Endothelial cell of umbilical vein (primary cell): Measurements from ENCODE around the gene MYCL. TPM values are rescaled to one million over a fixed set of nuclear protein-coding genes. Genes with fewer than 3 reads are reported as not detected.

Source experiments
- BruUV-seq: library from RNA; stranded (reverse); fragments of 400-500 nt; replicated peaks from 2 replicates; lab custom pipeline; 2021; lab: Mats Ljungman, UMichigan
- CTCF ChIA-PET: fragments of 300-600, 350-600 bp; sonication (Branson Sonifier 250); formaldehyde crosslinking; loops from one replicate; lab custom pipeline; 2021; ENCODE audit warnings: antibody characterized with exemption, inconsistent platforms; lab: Charles Lee
- POLR2A ChIA-PET: fragments of 300-600, 350-600 bp; sonication (Branson Sonifier 250); formaldehyde crosslinking; loops from one replicate; lab custom pipeline; 2021; ENCODE audit warnings: antibody characterized with exemption, inconsistent platforms; lab: Charles Lee
- DNase-seq: peaks from one replicate; pipeline ENCODE4 v3.0.0-alpha.2; 2011; ENCODE audit warnings: low read depth, low spot score
- FAIRE-seq: peaks from 2 replicates; lab custom pipeline; 2011; peaks lifted over from hg19 to GRCh38; lab: Jason Lieb, UNC
- H2AFZ ChIP-seq: 2 replicates; pipeline ENCODE4 v1.6.0; 2012; ENCODE audit warnings: low read depth, low read length, control low read depth, inconsistent platforms
- H3K27ac ChIP-seq: 2 replicates; pipeline ENCODE4 v1.5.1; 2011; ENCODE audit warnings: low read depth, mild to moderate bottlenecking, control low read depth, low read length, moderate library complexity; ENCODE audit not compliant: insufficient read depth
- H3K27me3 ChIP-seq, 2 experiments: 2 replicates each; pipeline versions ENCODE4 v1.6.0 to v1.6.1; 2011; ENCODE audit warnings: low read length in 2 of 2, mixed read lengths in 1 of 2; ENCODE audit not compliant: control insufficient read depth in 2 of 2, insufficient read depth in 2 of 2
- H3K36me3 ChIP-seq, 2 experiments: 2 replicates in 1 of 2; 3 replicates in 1 of 2; pipeline ENCODE4 v1.5.1; 2011; ENCODE audit warnings: low read length in 2 of 2, mild to moderate bottlenecking in 1 of 2, moderate library complexity in 1 of 2; ENCODE audit not compliant: control insufficient read depth in 2 of 2, insufficient read depth in 2 of 2; ENCODE audit errors: extremely low read depth in 1 of 2
- H3K4me1 ChIP-seq: 3 replicates; pipeline ENCODE4 v1.5.1; 2011; ENCODE audit warnings: mild to moderate bottlenecking, low read length; ENCODE audit not compliant: control insufficient read depth, insufficient read depth; ENCODE audit errors: extremely low read depth
- H3K4me2 ChIP-seq: 2 replicates; pipeline ENCODE4 v1.6.1; 2011; ENCODE audit warnings: low read length, control low read depth, mixed read lengths; ENCODE audit not compliant: insufficient read depth
- H3K4me3 ChIP-seq, 3 experiments: fragments of 200-600 bp in 1 of 3; sonication (generic), shearing (Covaris generic) in 1 of 3; replicated peaks in 1 of 3; 2 replicates each; pipeline ENCODE4 v1.5.1; 2011 to 2016; ENCODE audit warnings: control low read depth in 3 of 3, low read length in 3 of 3, mild to moderate bottlenecking in 2 of 3, inconsistent platforms in 1 of 3, low read depth in 1 of 3, moderate library complexity in 1 of 3; ENCODE audit not compliant: insufficient read depth in 1 of 3
- H3K79me2 ChIP-seq: 2 replicates; pipeline ENCODE4 v1.6.0; 2012; ENCODE audit warnings: low read length, inconsistent platforms; ENCODE audit not compliant: control insufficient read depth, insufficient read depth
- H3K9ac ChIP-seq: replicated peaks from 2 replicates; pipeline ENCODE3; 2011; ENCODE audit warnings: low read length, control low read depth; ENCODE audit not compliant: insufficient read depth; ENCODE audit errors: extremely low read depth
- H3K9me1 ChIP-seq: replicated peaks from 3 replicates; pipeline ENCODE4 v1.6.0; 2011; ENCODE audit warnings: mild to moderate bottlenecking, low read length; ENCODE audit not compliant: control insufficient read depth, insufficient read depth; ENCODE audit errors: extremely low read depth
- H3K9me3 ChIP-seq: replicated peaks from 2 replicates; pipeline ENCODE4 v1.5.1; 2012; ENCODE audit warnings: low read length, inconsistent platforms; ENCODE audit not compliant: control insufficient read depth, insufficient read depth
- H4K20me1 ChIP-seq: replicated peaks from 2 replicates; pipeline ENCODE3; 2011; ENCODE audit warnings: mild to moderate bottlenecking, low read length; ENCODE audit not compliant: control insufficient read depth, insufficient read depth; ENCODE audit errors: extremely low read depth
- EZH2 ChIP-seq: IDR thresholded peaks from 2 replicates; pipeline ENCODE4 v1.6.1; 2012; ENCODE audit warnings: borderline replicate concordance, low read depth, mild to moderate bottlenecking, moderate library complexity, low read length, inconsistent platforms; ENCODE audit not compliant: severe bottlenecking
- FOS ChIP-seq: IDR thresholded peaks from 2 replicates; pipeline ENCODE4 v1.6.1; 2011; ENCODE audit warnings: mild to moderate bottlenecking, low read length, moderate library complexity, borderline replicate concordance; ENCODE audit not compliant: insufficient read depth
- GATA2 ChIP-seq: IDR thresholded peaks from 2 replicates; pipeline ENCODE4 v1.7.0; 2011; ENCODE audit warnings: low read depth, mild to moderate bottlenecking, moderate library complexity, mixed read lengths, low read length; ENCODE audit not compliant: insufficient read length, insufficient read depth
- JUN ChIP-seq: IDR thresholded peaks from 2 replicates; pipeline ENCODE4 v1.6.1; 2011; ENCODE audit warnings: borderline replicate concordance, low read depth; ENCODE audit not compliant: insufficient read length, insufficient read depth
- MYC ChIP-seq: IDR thresholded peaks from one replicate; pipeline ENCODE4 v1.6.1; 2011; ENCODE audit warnings: mild to moderate bottlenecking, low read depth, low read length
- POLR2A ChIP-seq: IDR thresholded peaks from 2 replicates; pipeline ENCODE4 v1.6.1; 2012; ENCODE audit warnings: low read depth, mild to moderate bottlenecking, control low read depth, low read length
- POLR2AphosphoS5 ChIP-seq: IDR thresholded peaks from 2 replicates; pipeline ENCODE4 v1.6.1; 2012; ENCODE audit warnings: low read depth, mild to moderate bottlenecking, control low read depth, low read length, moderate library complexity; ENCODE audit not compliant: insufficient read depth
- dilution Hi-C: fragments of 300-500 bp; cut with MboI; formaldehyde crosslinking; loops from one replicate; pipeline ENCODE4 v1.15.0; 2019; ENCODE audit warnings: low sequenced_read_pairs; ENCODE audit not compliant: extremely low pct_ligation_motif_present
- intact Hi-C: fragments of 100-400 bp; cut with micrococcal nuclease; formaldehyde crosslinking; loops from one replicate; pipeline ENCODE4 v1.10.0; 2022
- polyA plus RNA-seq, 4 experiments: library from polyadenylated mRNA; depleted of rRNA in 3 of 4; stranded (reverse) in 3 of 4; unstranded in 1 of 4; fragments of >200 nt; gene quantifications; 2 replicates each; pipeline versions ENCODE4 v1.2.1 to v1.2.3, GENCODE V29; 2011 to 2012; ENCODE audit warnings: missing spikeins in 1 of 4
- total RNA-seq: library from RNA; stranded (reverse); gene quantifications from 2 replicates; pipeline ENCODE4 v1.2.3, GENCODE V29; 2021
- TF ChIP-seq, protein P1 (sequence below): IDR thresholded peaks from 2 replicates; pipeline ENCODE4 v1.6.1; 2011; ENCODE audit not compliant: insufficient read depth, insufficient read length

The MYCL gene
- total and polyA plus RNA-seq, 2 donors (not counting 3 experiments of a cell fraction or from before 2014, with no cell fraction given), result 1.3 to 2.1 TPM

DNA sequence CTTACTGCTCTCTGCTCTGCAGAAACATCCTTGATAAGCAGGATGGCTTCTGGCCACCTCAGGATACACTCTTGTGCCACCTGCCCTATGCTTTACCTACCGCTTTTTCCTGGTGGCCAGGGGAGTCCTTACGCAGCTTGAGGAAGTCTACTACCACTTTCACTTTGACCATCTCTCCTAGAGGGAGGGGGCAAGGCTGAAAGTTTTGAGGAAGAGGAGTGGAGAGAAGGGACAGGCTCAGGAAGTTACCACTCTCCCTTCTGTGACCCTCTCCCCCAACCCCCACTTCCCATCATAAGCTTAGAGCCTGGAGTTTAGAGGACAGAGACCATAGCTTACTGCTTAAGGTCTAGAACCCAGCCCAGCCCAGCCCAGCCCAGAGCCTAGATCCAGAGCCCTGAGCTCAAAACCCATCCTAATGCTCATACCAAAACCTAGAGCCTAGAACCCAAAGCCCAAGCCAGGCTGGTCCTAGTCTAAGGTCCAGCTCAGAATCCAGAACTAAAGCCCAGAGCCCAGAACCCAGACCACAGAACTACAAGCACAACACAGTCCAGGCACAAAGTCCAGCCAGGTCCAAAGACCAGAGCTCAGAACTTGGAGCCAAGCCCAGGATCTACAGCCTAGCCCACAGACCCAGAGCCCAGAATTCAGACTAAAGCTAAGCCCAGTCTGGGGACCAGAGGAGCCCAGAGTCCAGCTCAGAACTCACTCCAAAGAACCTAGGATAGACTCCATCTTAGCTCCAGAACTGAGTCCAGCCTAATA, 35.2 kb upstream of the MYCL start:
- H3K9me3 ChIP-seq, result no peaks in the 10 kb centered on the region
- H3K4me1 ChIP-seq, result no peaks in the 10 kb centered on the region
- intact Hi-C loops, result no loop called here
- POLR2A ChIA-PET, result no interaction called here
- TF ChIP-seq EZH2, result no peak
- TF ChIP-seq POLR2A, result no peak
- no peak for TF ChIP-seq FOS
- no peak for TF ChIP-seq POLR2AphosphoS5
- no peak for TF ChIP-seq MYC
- TF ChIP-seq JUN, result no peak
- no peak for TF ChIP-seq GATA2
- TF ChIP-seq, protein P1, sequence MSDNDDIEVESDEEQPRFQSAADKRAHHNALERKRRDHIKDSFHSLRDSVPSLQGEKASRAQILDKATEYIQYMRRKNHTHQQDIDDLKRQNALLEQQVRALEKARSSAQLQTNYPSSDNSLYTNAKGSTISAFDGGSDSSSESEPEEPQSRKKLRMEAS, result no peak
- H3K27me3 ChIP-seq, result peaks cover 0 to under 1% of the 10 kb centered on the region in 2 experiments
- dilution Hi-C loops, result no loop called here
- H4K20me1 ChIP-seq, result no peaks in the 10 kb centered on the region
- H2AFZ ChIP-seq, result no peak overlapping the region
- H3K36me3 ChIP-seq, result no peaks in the 10 kb centered on the region
- no peak overlapping the region for H3K27ac ChIP-seq
- no peak overlapping the region for H3K9ac ChIP-seq
- CTCF ChIA-PET, result interaction anchor here (0.9 to 2.2 kb wide), 7 partner anchors 11 to 264 kb away, joined by 3 to 5 read pairs (median 4); no protein-coding TSS in a partner anchor
- BruUV-seq, result no TSS peak
- no peaks in the 10 kb centered on the region for H3K9me1 ChIP-seq
- DNase-seq (no peak), FAIRE-seq (no peak)
- H3K79me2 ChIP-seq, result no peaks in the 10 kb centered on the region
- no peak overlapping the region for H3K4me2 ChIP-seq
- H3K4me3 ChIP-seq, result no peak overlapping the region
